ENCODE results near the gene SUFU. TPM values are rescaled to one million over a fixed set of nuclear protein-coding genes. Genes with fewer than 3 reads are reported as not detected.
A peak's percentile ranks its signal among the peaks of the same experiment; 100 is the strongest.

Gene SUFU
- total and polyA plus RNA-seq, 4 donors, result 3.5 to 14.8 (median 9.8) TPM

DNA sequence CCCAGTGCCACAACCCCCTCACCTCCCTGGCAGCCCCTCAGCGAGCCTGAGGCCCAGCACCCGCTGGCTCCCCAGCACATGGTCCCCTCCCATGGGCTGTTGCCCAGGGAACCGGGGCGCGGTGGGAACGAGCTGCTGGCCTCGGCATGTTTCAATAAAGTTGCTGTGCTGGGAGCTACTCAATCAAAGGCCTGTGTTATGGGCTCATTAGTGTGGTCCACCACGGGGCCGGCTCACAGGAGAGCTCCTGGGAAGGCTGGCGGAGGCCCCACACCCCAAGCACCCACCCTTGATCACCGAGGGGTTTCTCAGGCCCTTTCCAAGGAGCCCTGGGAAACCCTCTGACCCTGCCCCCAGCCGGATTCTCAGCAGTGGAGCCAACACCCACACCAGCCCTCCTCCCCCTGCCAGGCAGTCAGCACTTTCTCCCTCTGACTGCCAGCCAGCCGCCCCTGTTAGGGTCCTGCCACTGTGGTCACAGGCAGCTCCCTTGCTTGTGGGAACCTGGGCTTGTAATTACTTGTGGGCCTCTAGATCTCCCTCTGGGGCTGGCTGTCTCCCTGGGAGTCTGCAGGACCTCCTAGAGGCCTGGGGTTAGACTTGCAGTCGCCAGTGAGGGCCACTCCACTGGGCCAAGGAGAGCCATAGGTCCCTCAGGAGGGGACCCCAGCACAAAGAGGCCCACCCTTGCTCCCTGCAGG lies 115.7 kb downstream of the SUFU start:
- peaks cover 5 to 75% (median 43%) of the 10 kb centered on the region in 5 donors for H3K4me1 ChIP-seq (ENCODE audit: control insufficient read depth in 5 of 5, insufficient read depth in 5 of 5, low read length in 5 of 5)
- TF ChIP-seq, protein P1, sequence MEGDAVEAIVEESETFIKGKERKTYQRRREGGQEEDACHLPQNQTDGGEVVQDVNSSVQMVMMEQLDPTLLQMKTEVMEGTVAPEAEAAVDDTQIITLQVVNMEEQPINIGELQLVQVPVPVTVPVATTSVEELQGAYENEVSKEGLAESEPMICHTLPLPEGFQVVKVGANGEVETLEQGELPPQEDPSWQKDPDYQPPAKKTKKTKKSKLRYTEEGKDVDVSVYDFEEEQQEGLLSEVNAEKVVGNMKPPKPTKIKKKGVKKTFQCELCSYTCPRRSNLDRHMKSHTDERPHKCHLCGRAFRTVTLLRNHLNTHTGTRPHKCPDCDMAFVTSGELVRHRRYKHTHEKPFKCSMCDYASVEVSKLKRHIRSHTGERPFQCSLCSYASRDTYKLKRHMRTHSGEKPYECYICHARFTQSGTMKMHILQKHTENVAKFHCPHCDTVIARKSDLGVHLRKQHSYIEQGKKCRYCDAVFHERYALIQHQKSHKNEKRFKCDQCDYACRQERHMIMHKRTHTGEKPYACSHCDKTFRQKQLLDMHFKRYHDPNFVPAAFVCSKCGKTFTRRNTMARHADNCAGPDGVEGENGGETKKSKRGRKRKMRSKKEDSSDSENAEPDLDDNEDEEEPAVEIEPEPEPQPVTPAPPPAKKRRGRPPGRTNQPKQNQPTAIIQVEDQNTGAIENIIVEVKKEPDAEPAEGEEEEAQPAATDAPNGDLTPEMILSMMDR (IDR thresholded peaks at IDR 0.05; ENCODE audit: control extremely low read depth, extremely low read depth), result no peak
- H3K27ac ChIP-seq (ENCODE audit: low read depth in 1 of 2, low read length in 1 of 2), result peak overlapping the region; percentile 2 to 82
- H3K36me3 ChIP-seq (ENCODE audit: control insufficient read depth in 4 of 4, insufficient read depth in 4 of 4, low read length in 4 of 4), result peaks cover 0 to 13% (median 8%) of the 10 kb centered on the region in 4 donors
- H3K9ac ChIP-seq (ENCODE audit: insufficient read depth in 1 of 2, low read length in 2 of 2), result no peak overlapping the region
- no peaks in the 10 kb centered on the region for H3K27me3 ChIP-seq (ENCODE audit: control insufficient read depth in 3 of 3, insufficient read depth in 3 of 3, low read length in 2 of 3)
- DNase-seq, result peak in 1 of 3 donors; percentile 38
- H3K9me3 ChIP-seq (ENCODE audit: control insufficient read depth in 4 of 4, insufficient read depth in 3 of 4, low read length in 3 of 4), result no peaks in the 10 kb centered on the region
- H3K4me3 ChIP-seq, result no peak overlapping the region
- no peak for ATAC-seq (ENCODE audit: insufficient read depth, low FRiP score)
- 68 to 82% methylated on average over 14 of the region's 14 CpGs for WGBS, 2 donors

DNA sequence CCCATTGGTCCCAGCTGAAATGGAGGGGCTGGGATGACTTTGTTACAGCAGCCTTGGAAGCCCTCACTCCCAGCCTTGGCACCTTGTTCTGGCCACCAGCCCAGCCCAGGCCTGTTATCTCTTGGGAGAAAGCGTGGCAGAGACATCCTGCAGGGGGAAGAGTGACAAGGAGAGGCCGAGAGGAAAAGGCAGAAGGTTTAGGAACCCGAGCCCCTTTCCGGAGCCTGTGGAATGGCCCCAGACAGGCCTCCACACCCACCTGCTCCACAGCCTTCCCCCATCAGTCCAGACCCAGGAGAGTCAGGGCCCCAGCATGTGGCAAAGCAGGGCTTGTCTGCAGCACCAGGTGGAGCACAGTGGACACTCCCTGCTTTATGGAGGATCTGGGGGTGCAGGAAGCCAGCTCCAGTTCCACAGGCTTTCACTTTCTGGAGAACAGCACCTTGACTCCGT lies 116.4 kb downstream of the SUFU start:
- DNase-seq (peak; percentile 89 to 94 (median 92)), ATAC-seq (ENCODE audit: insufficient read depth, low FRiP score) (no peak)
- TF ChIP-seq, protein P1 (IDR thresholded peaks at IDR 0.05; ENCODE audit: control extremely low read depth, extremely low read depth), result no peak
- Histone ChIP-seq H3K27me3 (ENCODE audit: control insufficient read depth in 3 of 3, insufficient read depth in 3 of 3, low read length in 2 of 3) (no peaks in the 10 kb centered on the region), H3K9me3 (ENCODE audit: control insufficient read depth in 4 of 4, insufficient read depth in 3 of 4, low read length in 3 of 4) (no peaks in the 10 kb centered on the region), H3K36me3 (ENCODE audit: control insufficient read depth in 4 of 4, insufficient read depth in 4 of 4, low read length in 4 of 4) (peaks cover 0 to 13% (median 8%) of the 10 kb centered on the region in 4 donors), H3K4me3 (no peak overlapping the region), H3K4me1 (ENCODE audit: control insufficient read depth in 5 of 5, insufficient read depth in 5 of 5, low read length in 5 of 5) (peaks cover 5 to 80% (median 46%) of the 10 kb centered on the region in 5 donors), H3K27ac (ENCODE audit: low read depth in 1 of 2, low read length in 1 of 2) (peak overlapping the region; percentile 47 to 82), H3K9ac (ENCODE audit: insufficient read depth in 1 of 2, low read length in 2 of 2) (no peak overlapping the region)
- 63 to 68% methylated on average over 5 of the region's 5 CpGs for WGBS, 2 donors

DNA sequence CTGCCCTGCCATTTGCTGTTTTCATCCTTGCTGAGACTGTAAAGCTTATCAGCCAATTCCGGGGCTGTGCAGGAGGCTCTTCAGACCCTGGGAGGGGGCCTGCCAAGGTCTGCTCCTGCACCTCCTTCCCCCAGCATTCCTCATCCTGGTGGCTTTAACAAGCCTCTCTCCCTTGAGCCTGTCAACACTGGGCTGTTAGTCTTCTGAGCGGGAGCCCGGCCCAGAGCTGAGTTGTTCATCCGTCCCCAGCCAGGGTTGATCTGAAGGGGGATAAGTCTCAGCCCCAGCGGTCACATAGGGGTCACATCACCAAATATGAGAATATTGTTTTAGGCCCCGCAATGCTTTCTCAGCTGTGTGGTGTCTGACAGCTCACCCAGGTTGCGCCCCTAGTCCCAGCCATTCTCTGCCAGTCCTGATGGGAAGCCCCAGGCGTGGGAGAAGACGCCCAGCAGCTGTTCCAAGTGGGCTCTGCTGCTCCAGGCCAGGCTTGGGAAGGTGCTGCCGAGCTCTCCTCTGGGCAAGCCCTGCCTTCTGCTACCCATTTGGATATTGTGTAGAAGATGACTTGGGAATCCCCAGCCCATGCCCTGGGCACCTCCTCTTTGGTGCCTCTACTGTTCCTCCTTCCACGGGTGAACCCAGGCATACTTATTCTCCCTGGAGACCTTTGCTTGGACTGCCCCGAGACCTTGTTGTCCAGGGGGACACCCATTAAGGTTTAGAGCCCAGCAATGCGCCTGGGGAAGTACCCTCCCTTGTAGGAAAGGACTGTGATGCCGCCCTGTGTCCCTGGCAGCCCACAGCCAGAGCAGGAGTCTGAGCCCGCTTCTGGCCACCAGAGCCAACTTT lies 117.0 kb downstream of the SUFU start:
- TF ChIP-seq, protein P1 (IDR thresholded peaks at IDR 0.05; ENCODE audit: control extremely low read depth, extremely low read depth), result no peak
- Histone ChIP-seq H3K9me3 (ENCODE audit: control insufficient read depth in 4 of 4, insufficient read depth in 3 of 4, low read length in 3 of 4) (no peaks in the 10 kb centered on the region), H3K4me3 (no peak overlapping the region), H3K9ac (ENCODE audit: insufficient read depth in 1 of 2, low read length in 2 of 2) (no peak overlapping the region), H3K27me3 (ENCODE audit: control insufficient read depth in 3 of 3, insufficient read depth in 3 of 3, low read length in 2 of 3) (no peaks in the 10 kb centered on the region), H3K36me3 (ENCODE audit: control insufficient read depth in 4 of 4, insufficient read depth in 4 of 4, low read length in 4 of 4) (peaks cover 0 to 13% (median 8%) of the 10 kb centered on the region in 4 donors), H3K4me1 (ENCODE audit: control insufficient read depth in 5 of 5, insufficient read depth in 5 of 5, low read length in 5 of 5) (peaks cover 5 to 80% (median 47%) of the 10 kb centered on the region in 5 donors), H3K27ac (ENCODE audit: low read depth in 1 of 2, low read length in 1 of 2) (peak overlapping the region; percentile 47 to 82)
- ATAC-seq (ENCODE audit: insufficient read depth, low FRiP score) (no peak), DNase-seq (peak; percentile 75 to 86 (median 83))
- 65 to 80% methylated on average over 15 of the region's 15 CpGs for WGBS, 2 donors

Data from lung (tissue), 12 donors.